Panc1 (cell line): ENCODE measurements around the gene TNS4. TPM values are rescaled to one million over a fixed set of nuclear protein-coding genes. Genes with fewer than 3 reads are reported as not detected.

ENCODE experiments used
- ATAC-seq: fragments of 200-7000 bp; cut with Tn5 transposase; 2 replicates; pipeline ENCODE4 v1.9.1; 2020; ENCODE audit warnings: mild to moderate bottlenecking, moderate library complexity
- BruUV-seq: library from RNA; stranded (reverse); fragments of 400-500 nt; replicated peaks from 2 replicates; lab custom pipeline; 2021; lab: Mats Ljungman, UMichigan
- CTCF ChIA-PET: fragments of 300-600 bp; sonication (Branson Sonifier 250); formaldehyde crosslinking; loops from one replicate; lab custom pipeline; 2022; ENCODE audit warnings: antibody characterized with exemption; lab: Charles Lee
- POLR2A ChIA-PET: fragments of 300-600 bp; sonication (Branson Sonifier 250); formaldehyde crosslinking; loops from one replicate; lab custom pipeline; 2022; ENCODE audit warnings: antibody characterized with exemption; lab: Charles Lee
- DNase-seq: peaks from one replicate; pipeline ENCODE4 v3.0.0-alpha.2; 2010; ENCODE audit warnings: low read depth, low spot score
- H3K27ac ChIP-seq: 2 replicates; pipeline ENCODE4 v1.5.1; 2011; ENCODE audit warnings: mild to moderate bottlenecking, low read length, inconsistent platforms
- H3K27me3 ChIP-seq: fragments of 200-500 bp; sonication (Bioruptor generic); 2 replicates; pipeline ENCODE4 v1.6.0; 2014; ENCODE audit warnings: low read length, inconsistent platforms; ENCODE audit not compliant: control insufficient read depth, insufficient read depth
- H3K36me3 ChIP-seq: fragments of 200-500 bp; sonication (Bioruptor generic); 2 replicates; pipeline ENCODE4 v1.5.1; 2014; ENCODE audit warnings: inconsistent platforms, mild to moderate bottlenecking, low read length, moderate library complexity; ENCODE audit not compliant: control insufficient read depth, insufficient read depth
- H3K4me1 ChIP-seq: 2 replicates; pipeline ENCODE4 v1.5.1; 2011; ENCODE audit warnings: inconsistent platforms, mild to moderate bottlenecking, low read length, moderate library complexity; ENCODE audit not compliant: control insufficient read depth, insufficient read depth
- H3K4me3 ChIP-seq, 2 experiments: 2 replicates each; pipeline ENCODE4 v1.5.1; 2011 to 2012; ENCODE audit warnings: low read depth in 2 of 2, low read length in 2 of 2, mild to moderate bottlenecking in 2 of 2, inconsistent platforms in 1 of 2, moderate library complexity in 1 of 2
- H3K9me3 ChIP-seq: fragments of 200-500 bp; sonication (Bioruptor generic); 2 replicates; pipeline ENCODE4 v1.5.1; 2014; ENCODE audit warnings: low read depth, mild to moderate bottlenecking, inconsistent platforms, low read length, moderate library complexity; ENCODE audit not compliant: control insufficient read depth, insufficient read depth
- CTCF ChIP-seq: fragments of 450-650 bp; IDR thresholded peaks from 2 replicates; pipeline ENCODE4 v1.5.1; 2017; ENCODE audit warnings: mild to moderate bottlenecking
- POLR2AphosphoS5 ChIP-seq: IDR thresholded peaks from 2 replicates; pipeline ENCODE4 v1.6.1; 2012; ENCODE audit warnings: mild to moderate bottlenecking, low read depth, low read length, moderate library complexity
- REST ChIP-seq, 2 experiments: IDR thresholded peaks; 2 replicates each; pipeline ENCODE4 v1.6.1; 2011 to 2012; ENCODE audit warnings: low read depth in 2 of 2, control low read depth in 1 of 2, low read length in 1 of 2, mild to moderate bottlenecking in 1 of 2, moderate library complexity in 1 of 2; ENCODE audit not compliant: insufficient read depth in 1 of 2
- SIN3A ChIP-seq: IDR thresholded peaks from 2 replicates; pipeline ENCODE4 v1.6.1; 2012; ENCODE audit warnings: low read depth, mild to moderate bottlenecking, low read length, moderate library complexity, borderline replicate concordance; ENCODE audit not compliant: insufficient read depth
- TCF7L2 ChIP-seq: IDR thresholded peaks from 2 replicates; pipeline ENCODE4 v1.6.1; 2011; ENCODE audit warnings: mild to moderate bottlenecking, low read depth, low read length, inconsistent platforms
- in situ Hi-C: cut with HindIII; loops from 2 replicates; pipeline ENCODE4 v1.10.0; 2016; ENCODE audit warnings: low sequenced_read_pairs, low pct_unique_long_range_greater_than_20kb
- intact Hi-C: fragments of 100-400 bp; cut with micrococcal nuclease; formaldehyde crosslinking; loops from one replicate; pipeline ENCODE4 v1.10.0; 2022; ENCODE audit not compliant: unreplicated experiment
- total RNA-seq: library from RNA; stranded (reverse); gene quantifications from one replicate; pipeline ENCODE4 v1.2.1, GENCODE V29; 2021; ENCODE audit not compliant: unreplicated experiment

Gene TNS4
- total RNA-seq, 1 experiment from 2014 or later: not detected

- no peak for TF ChIP-seq SIN3A
- no peak for TF ChIP-seq REST (IDR thresholded peaks at IDR 0.05; ENCODE audit: insufficient read depth in 1 of 2, low read depth in 2 of 2, low read length in 1 of 2)
- no peak for TF ChIP-seq CTCF
- no peak for TF ChIP-seq TCF7L2
- TF ChIP-seq POLR2AphosphoS5: no peak
- ChIA-PET CTCF (interaction anchor here (0.6 to 3.5 kb wide), 17 partner anchors 14 to 240 kb away, joined by 3 to 25 read pairs (median 8); partner anchors contain the start of genes GJD3, IGFBP4 and TOP2A), POLR2A (interaction anchor here (0.7 kb wide), 1 partner anchor 48 kb away, joined by 3 read pairs; no protein-coding TSS in a partner anchor)
- intact Hi-C loops (loop anchor here (1.0 to 5.0 kb wide), 2 partner anchors 93 to 177 kb away; no protein-coding TSS in a partner anchor), in situ Hi-C loops (loop anchor here (5.0 kb wide), 1 partner anchor 37 kb away; no protein-coding TSS in a partner anchor)
- no peaks in the 10 kb centered on the region for H3K4me1 ChIP-seq
- DNase-seq (no peak), ATAC-seq (peak; percentile 9; the same call in 1 of the 2 replicates)
- no peaks in the 10 kb centered on the region for H3K27me3 ChIP-seq
- BruUV-seq: no TSS peak
- H3K4me3 ChIP-seq: no peak overlapping the region
- H3K9me3 ChIP-seq: no peaks in the 10 kb centered on the region
- H3K36me3 ChIP-seq: no peaks in the 10 kb centered on the region
- no peak overlapping the region for H3K27ac ChIP-seq
These were observed 32.5 kb upstream of the TNS4 start for GRCh38 chr17:40533896-40534295.

- Histone ChIP-seq H3K4me1 (no peaks in the 10 kb centered on the region), H3K27ac (no peak overlapping the region), H3K27me3 (no peaks in the 10 kb centered on the region), H3K9me3 (no peaks in the 10 kb centered on the region), H3K4me3 (no peak overlapping the region), H3K36me3 (no peaks in the 10 kb centered on the region)
- in situ Hi-C loops: loop anchor here (5.0 kb wide), 1 partner anchor 35 kb away; no protein-coding TSS in a partner anchor
- BruUV-seq: no TSS peak
- no peak for DNase-seq
- intact Hi-C loops: loop anchor here (1.0 to 5.0 kb wide), 2 partner anchors 91 to 175 kb away; no protein-coding TSS in a partner anchor
- TF ChIP-seq CTCF: no peak
- no peak for TF ChIP-seq POLR2AphosphoS5
- TF ChIP-seq TCF7L2: no peak
- no peak for TF ChIP-seq SIN3A
- no peak for TF ChIP-seq REST (IDR thresholded peaks at IDR 0.05; ENCODE audit: insufficient read depth in 1 of 2, low read depth in 2 of 2, low read length in 1 of 2)
- ChIA-PET CTCF (interaction anchor here (0.6 to 3.5 kb wide), 28 partner anchors 9 to 867 kb away, joined by 3 to 25 read pairs (median 5); partner anchors contain the start of genes GJD3, IGFBP4 and TOP2A), POLR2A (no interaction called here)
- ATAC-seq: no peak; the same call in 1 of the 2 replicates
These were observed 31.3 kb upstream of the TNS4 start for GRCh38 chr17:40532520-40533253.
